HCT116 (cell line): ENCODE measurements around the gene UTF1. TPM values are rescaled to one million over a fixed set of nuclear protein-coding genes. Genes with fewer than 3 reads are reported as not detected.

Experiments
- ATAC-seq: fragments of 200-7000 bp; cut with Tn5 transposase; 2 replicates; pipeline ENCODE4 v1.9.1; 2020; ENCODE audit warnings: mild to moderate bottlenecking, moderate library complexity
- BruUV-seq: library from RNA; stranded (reverse); fragments of 400-500 nt; replicated peaks from 2 replicates; lab custom pipeline; 2021; lab: Mats Ljungman, UMichigan
- CTCF ChIA-PET: fragments of 300-600 bp; sonication (Branson Sonifier 250); formaldehyde crosslinking; loops from one replicate; lab custom pipeline; 2021; ENCODE audit warnings: antibody characterized with exemption; lab: Charles Lee
- POLR2A ChIA-PET: fragments of 300-600, 350-600 bp; sonication (Branson Sonifier 250); formaldehyde crosslinking; loops from one replicate; lab custom pipeline; 2021; ENCODE audit warnings: antibody characterized with exemption; lab: Charles Lee
- RAD21 ChIA-PET, 2 experiments: fragments of 300-600 bp; sonication (Branson Sonifier 250); formaldehyde crosslinking; loops; one replicate each; lab custom pipeline; 2023; ENCODE audit warnings: low total read pairs in 2 of 2; ENCODE audit not compliant: uncharacterized antibody in 2 of 2, unreplicated experiment in 2 of 2, low non-redundant PET in 1 of 2; lab: Charles Lee
- DNase-seq: peaks from one replicate; pipeline ENCODE4 v3.0.0-alpha.2; 2010; ENCODE audit warnings: low read depth, low spot score
- H2AFZ ChIP-seq: fragments of 200-600 bp; shearing (Covaris generic), sonication (generic); 2 replicates; pipeline ENCODE4 v1.6.1; 2017; ENCODE audit warnings: low read depth, mixed run types, mixed read lengths, antibody characterized with exemption, low read length; ENCODE audit not compliant: poor library complexity, severe bottlenecking
- H3K27ac ChIP-seq: 2 replicates; pipeline ENCODE4 v1.5.1; 2012; ENCODE audit warnings: low read depth, low read length
- H3K27me3 ChIP-seq: fragments of 200-600 bp; sonication (generic); 2 replicates; pipeline ENCODE4 v1.6.1; 2016; ENCODE audit warnings: mixed run types, low read length, mixed read lengths; ENCODE audit not compliant: insufficient read depth
- H3K36me3 ChIP-seq, 2 experiments: fragments of 200-500 bp in 1 of 2; fragments of 200-600 bp in 1 of 2; sonication (Bioruptor generic) in 1 of 2; sonication (generic) in 1 of 2; 2 replicates each; pipeline versions ENCODE4 v1.5.1 to v1.6.1; 2014 to 2016; ENCODE audit warnings: low read length in 2 of 2, inconsistent platforms in 1 of 2, mixed read lengths in 1 of 2, mixed run types in 1 of 2; ENCODE audit not compliant: insufficient read depth in 2 of 2, control insufficient read depth in 1 of 2
- H3K4me1 ChIP-seq, 2 experiments: fragments of 200-600 bp in 1 of 2; sonication (generic) in 1 of 2; 2 replicates each; pipeline versions ENCODE4 v1.5.1 to v1.6.1; 2012 to 2017; ENCODE audit warnings: low read length in 2 of 2, inconsistent platforms in 1 of 2, mild to moderate bottlenecking in 1 of 2, mixed read lengths in 1 of 2, mixed run types in 1 of 2, moderate library complexity in 1 of 2; ENCODE audit not compliant: insufficient read depth in 2 of 2, control insufficient read depth in 1 of 2
- H3K4me2 ChIP-seq: fragments of 200-600 bp; sonication (generic); 2 replicates; pipeline ENCODE4 v1.6.1; 2017; ENCODE audit warnings: mixed run types, low read length, mixed read lengths
- H3K4me3 ChIP-seq, 2 experiments: fragments of 200-600 bp in 1 of 2; sonication (generic) in 1 of 2; replicated peaks in 1 of 2; 2 replicates each; pipeline ENCODE4 v1.5.1; 2011 to 2016; ENCODE audit warnings: low read length in 2 of 2, control low read depth in 1 of 2, low read depth in 1 of 2, mild to moderate bottlenecking in 1 of 2, mixed read lengths in 1 of 2, mixed run types in 1 of 2
- H3K79me2 ChIP-seq: fragments of 200-600 bp; sonication (generic); 2 replicates; pipeline ENCODE4 v1.6.1; 2017; ENCODE audit warnings: mild to moderate bottlenecking, mixed run types, low read length, moderate library complexity, mixed read lengths; ENCODE audit not compliant: insufficient read depth
- H3K9ac ChIP-seq: fragments of 200-600 bp; sonication (generic); 2 replicates; pipeline ENCODE4 v1.6.1; 2016; ENCODE audit warnings: low read length, mixed read lengths
- H3K9me2 ChIP-seq: fragments of 200-600 bp; sonication (generic), shearing (Covaris generic); 2 replicates; pipeline ENCODE4 v1.6.1; 2017; ENCODE audit warnings: mixed run types, mild to moderate bottlenecking, moderate library complexity; ENCODE audit not compliant: insufficient read depth
- H3K9me3 ChIP-seq, 2 experiments: fragments of 200-500 bp in 1 of 2; fragments of 200-600 bp in 1 of 2; sonication (Bioruptor generic) in 1 of 2; sonication (generic) in 1 of 2; 2 replicates each; pipeline ENCODE4 v1.6.1; 2014 to 2017; ENCODE audit warnings: low read length in 2 of 2, mixed read lengths in 2 of 2, inconsistent platforms in 1 of 2, low read depth in 1 of 2, mild to moderate bottlenecking in 1 of 2, mixed run types in 1 of 2, moderate library complexity in 1 of 2; ENCODE audit not compliant: control insufficient read depth in 1 of 2, insufficient read depth in 1 of 2
- H4K20me1 ChIP-seq: fragments of 200-600 bp; sonication (generic), shearing (Covaris generic); 2 replicates; pipeline ENCODE4 v1.6.1; 2017; ENCODE audit warnings: mixed run types, mild to moderate bottlenecking, moderate library complexity; ENCODE audit not compliant: insufficient read depth
- CBX3 ChIP-seq: IDR thresholded peaks from 2 replicates; pipeline ENCODE4 v1.6.1; 2012; ENCODE audit warnings: low read depth
- CEBPB ChIP-seq: IDR thresholded peaks from 2 replicates; pipeline ENCODE4 v1.6.1; 2012; ENCODE audit warnings: low read depth
- EGR1 ChIP-seq: IDR thresholded peaks from 2 replicates; pipeline ENCODE4 v1.6.1; 2012; ENCODE audit warnings: low read depth
- ELF1 ChIP-seq: IDR thresholded peaks from 2 replicates; pipeline ENCODE4 v1.6.1; 2012; ENCODE audit warnings: low read depth, borderline replicate concordance
- EZH2 ChIP-seq: fragments of 200-600 bp; sonication (generic); IDR thresholded peaks from 2 replicates; pipeline ENCODE4 v1.6.1; 2017; ENCODE audit warnings: antibody characterized with exemption, mixed run types
- FOSL1 ChIP-seq: IDR thresholded peaks from 2 replicates; pipeline ENCODE4 v1.6.1; 2012; ENCODE audit warnings: low read depth
- JUND ChIP-seq: IDR thresholded peaks from 2 replicates; pipeline ENCODE4 v1.6.1; 2012
- POLR2A ChIP-seq: IDR thresholded peaks from 2 replicates; pipeline ENCODE4 v1.7.0; 2011; ENCODE audit warnings: borderline replicate concordance; ENCODE audit not compliant: insufficient read depth, insufficient read length; ENCODE audit errors: extremely low read depth
- POLR2AphosphoS5 ChIP-seq: IDR thresholded peaks from 2 replicates; pipeline ENCODE4 v1.6.1; 2011; ENCODE audit warnings: mild to moderate bottlenecking, low read depth, low read length, moderate library complexity
- RAD21 ChIP-seq: IDR thresholded peaks from 2 replicates; pipeline ENCODE4 v1.6.1; 2012; ENCODE audit warnings: low read depth, mild to moderate bottlenecking
- SIN3A ChIP-seq: IDR thresholded peaks from 2 replicates; pipeline ENCODE4 v1.6.1; 2012; ENCODE audit warnings: low read depth
- SRF ChIP-seq: IDR thresholded peaks from 2 replicates; pipeline ENCODE4 v1.6.1; 2012; ENCODE audit warnings: low read depth
- TCF7L2 ChIP-seq: IDR thresholded peaks from 2 replicates; pipeline ENCODE4 v1.7.0; 2011; ENCODE audit warnings: borderline replicate concordance, inconsistent platforms; ENCODE audit not compliant: insufficient read depth, insufficient read length; ENCODE audit errors: extremely low read depth
- YY1 ChIP-seq: IDR thresholded peaks from 2 replicates; pipeline ENCODE4 v1.6.1; 2011; ENCODE audit warnings: low read length, low read depth, moderate library complexity, mild to moderate bottlenecking; ENCODE audit not compliant: insufficient replicate concordance; ENCODE audit errors: extremely low read depth
- ZNF274 ChIP-seq: fragments of 200-500 bp; sonication (Bioruptor generic); IDR thresholded peaks from 2 replicates; pipeline ENCODE4 v1.6.1; 2014; ENCODE audit warnings: mild to moderate bottlenecking, low read depth, low read length, inconsistent platforms
- intact Hi-C: fragments of 100-400 bp; cut with micrococcal nuclease; formaldehyde crosslinking; loops from 2 replicates; pipeline ENCODE4 v1.10.0; 2022
- total RNA-seq: library from RNA; stranded (reverse); gene quantifications from one replicate; pipeline ENCODE4 v1.2.1, GENCODE V29; 2021; ENCODE audit not compliant: unreplicated experiment
- TF ChIP-seq, protein P1 (sequence below): IDR thresholded peaks from 2 replicates; pipeline ENCODE4 v1.6.1; 2012; ENCODE audit warnings: low read depth
- TF ChIP-seq, protein P2 (sequence below): IDR thresholded peaks from 2 replicates; pipeline ENCODE4 v1.6.1; 2012
- TF ChIP-seq, protein P3 (sequence below): IDR thresholded peaks from 2 replicates; pipeline ENCODE4 v1.6.1; 2012
- TF ChIP-seq, protein P4 (sequence below): IDR thresholded peaks from 2 replicates; pipeline ENCODE4 v1.6.1; 2011; ENCODE audit warnings: mild to moderate bottlenecking, low read length, moderate library complexity; ENCODE audit not compliant: insufficient replicate concordance; ENCODE audit errors: extremely low read depth
- TF ChIP-seq, protein P5 (sequence below), 3 experiments: fragments of 200-600 bp in 1 of 3; sonication (generic) in 1 of 3; IDR thresholded peaks in 2 of 3; conservative IDR thresholded peaks in 1 of 3; 2 replicates each; pipeline ENCODE4 v1.5.1; 2012 to 2017; ENCODE audit warnings: low read depth in 2 of 3, low read length in 2 of 3, antibody characterized with exemption in 1 of 3, borderline replicate concordance in 1 of 3, control low read depth in 1 of 3, mild to moderate bottlenecking in 1 of 3, mixed read lengths in 1 of 3, mixed run types in 1 of 3, moderate library complexity in 1 of 3; ENCODE audit not compliant: insufficient read depth in 1 of 3

UTF1 gene
- total RNA-seq, 1 experiment from 2014 or later: not detected

DNA sequence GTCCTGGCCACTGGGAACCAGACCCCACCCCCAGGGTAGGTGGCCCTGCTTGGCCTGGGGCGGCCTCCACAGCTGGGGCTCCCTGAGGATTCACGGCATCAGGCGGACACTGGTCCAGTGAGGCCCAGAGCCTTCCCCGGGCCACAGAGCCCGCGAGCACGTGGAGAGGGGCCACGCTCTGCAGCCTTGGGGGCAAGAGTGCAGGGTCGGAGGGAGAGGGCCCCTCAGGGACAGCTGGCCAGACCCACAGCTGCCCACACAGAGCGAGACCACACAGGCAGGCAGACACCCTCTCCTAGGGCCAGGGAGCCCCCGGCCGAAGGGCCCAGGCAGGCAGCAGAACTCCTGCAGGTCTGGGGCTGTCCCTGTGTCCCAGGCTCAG is 18.3 kb downstream of the UTF1 start:
- ChIA-PET CTCF (no interaction called here), POLR2A (no interaction called here), RAD21 (no interaction called here)
- Histone ChIP-seq H3K36me3 (no peaks in the 10 kb centered on the region), H3K9ac (no peak overlapping the region), H3K4me2 (no peak overlapping the region), H2AFZ (no peak overlapping the region), H3K4me3 (no peak overlapping the region), H3K79me2 (no peaks in the 10 kb centered on the region), H3K27ac (no peak overlapping the region), H3K4me1 (peaks cover 0 to 9% of the 10 kb centered on the region in 2 experiments; a peak in 1 of 4 replicates), H4K20me1 (no peaks in the 10 kb centered on the region), H3K9me2 (no peaks in the 10 kb centered on the region), H3K9me3 (no peaks in the 10 kb centered on the region), H3K27me3 (no peaks in the 10 kb centered on the region)
- TF ChIP-seq FOSL1: no peak
- TF ChIP-seq RAD21: no peak
- TF ChIP-seq, protein P1, sequence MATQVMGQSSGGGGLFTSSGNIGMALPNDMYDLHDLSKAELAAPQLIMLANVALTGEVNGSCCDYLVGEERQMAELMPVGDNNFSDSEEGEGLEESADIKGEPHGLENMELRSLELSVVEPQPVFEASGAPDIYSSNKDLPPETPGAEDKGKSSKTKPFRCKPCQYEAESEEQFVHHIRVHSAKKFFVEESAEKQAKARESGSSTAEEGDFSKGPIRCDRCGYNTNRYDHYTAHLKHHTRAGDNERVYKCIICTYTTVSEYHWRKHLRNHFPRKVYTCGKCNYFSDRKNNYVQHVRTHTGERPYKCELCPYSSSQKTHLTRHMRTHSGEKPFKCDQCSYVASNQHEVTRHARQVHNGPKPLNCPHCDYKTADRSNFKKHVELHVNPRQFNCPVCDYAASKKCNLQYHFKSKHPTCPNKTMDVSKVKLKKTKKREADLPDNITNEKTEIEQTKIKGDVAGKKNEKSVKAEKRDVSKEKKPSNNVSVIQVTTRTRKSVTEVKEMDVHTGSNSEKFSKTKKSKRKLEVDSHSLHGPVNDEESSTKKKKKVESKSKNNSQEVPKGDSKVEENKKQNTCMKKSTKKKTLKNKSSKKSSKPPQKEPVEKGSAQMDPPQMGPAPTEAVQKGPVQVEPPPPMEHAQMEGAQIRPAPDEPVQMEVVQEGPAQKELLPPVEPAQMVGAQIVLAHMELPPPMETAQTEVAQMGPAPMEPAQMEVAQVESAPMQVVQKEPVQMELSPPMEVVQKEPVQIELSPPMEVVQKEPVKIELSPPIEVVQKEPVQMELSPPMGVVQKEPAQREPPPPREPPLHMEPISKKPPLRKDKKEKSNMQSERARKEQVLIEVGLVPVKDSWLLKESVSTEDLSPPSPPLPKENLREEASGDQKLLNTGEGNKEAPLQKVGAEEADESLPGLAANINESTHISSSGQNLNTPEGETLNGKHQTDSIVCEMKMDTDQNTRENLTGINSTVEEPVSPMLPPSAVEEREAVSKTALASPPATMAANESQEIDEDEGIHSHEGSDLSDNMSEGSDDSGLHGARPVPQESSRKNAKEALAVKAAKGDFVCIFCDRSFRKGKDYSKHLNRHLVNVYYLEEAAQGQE: no peak
- no peak for TF ChIP-seq EGR1
- no peak for TF ChIP-seq CEBPB
- no peak for TF ChIP-seq JUND
- TF ChIP-seq, protein P2, sequence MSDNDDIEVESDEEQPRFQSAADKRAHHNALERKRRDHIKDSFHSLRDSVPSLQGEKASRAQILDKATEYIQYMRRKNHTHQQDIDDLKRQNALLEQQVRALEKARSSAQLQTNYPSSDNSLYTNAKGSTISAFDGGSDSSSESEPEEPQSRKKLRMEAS: no peak
- no peak for TF ChIP-seq YY1
- TF ChIP-seq, protein P3, sequence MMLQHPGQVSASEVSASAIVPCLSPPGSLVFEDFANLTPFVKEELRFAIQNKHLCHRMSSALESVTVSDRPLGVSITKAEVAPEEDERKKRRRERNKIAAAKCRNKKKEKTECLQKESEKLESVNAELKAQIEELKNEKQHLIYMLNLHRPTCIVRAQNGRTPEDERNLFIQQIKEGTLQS: no peak
- TF ChIP-seq CBX3: no peak
- no peak for TF ChIP-seq TCF7L2
- no peak for TF ChIP-seq SIN3A
- no peak for TF ChIP-seq POLR2AphosphoS5
- no peak for TF ChIP-seq SRF
- no peak for TF ChIP-seq ELF1
- no peak for TF ChIP-seq POLR2A
- TF ChIP-seq EZH2: no peak
- TF ChIP-seq, protein P4, sequence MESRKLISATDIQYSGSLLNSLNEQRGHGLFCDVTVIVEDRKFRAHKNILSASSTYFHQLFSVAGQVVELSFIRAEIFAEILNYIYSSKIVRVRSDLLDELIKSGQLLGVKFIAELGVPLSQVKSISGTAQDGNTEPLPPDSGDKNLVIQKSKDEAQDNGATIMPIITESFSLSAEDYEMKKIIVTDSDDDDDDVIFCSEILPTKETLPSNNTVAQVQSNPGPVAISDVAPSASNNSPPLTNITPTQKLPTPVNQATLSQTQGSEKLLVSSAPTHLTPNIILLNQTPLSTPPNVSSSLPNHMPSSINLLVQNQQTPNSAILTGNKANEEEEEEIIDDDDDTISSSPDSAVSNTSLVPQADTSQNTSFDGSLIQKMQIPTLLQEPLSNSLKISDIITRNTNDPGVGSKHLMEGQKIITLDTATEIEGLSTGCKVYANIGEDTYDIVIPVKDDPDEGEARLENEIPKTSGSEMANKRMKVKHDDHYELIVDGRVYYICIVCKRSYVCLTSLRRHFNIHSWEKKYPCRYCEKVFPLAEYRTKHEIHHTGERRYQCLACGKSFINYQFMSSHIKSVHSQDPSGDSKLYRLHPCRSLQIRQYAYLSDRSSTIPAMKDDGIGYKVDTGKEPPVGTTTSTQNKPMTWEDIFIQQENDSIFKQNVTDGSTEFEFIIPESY: no peak
- TF ChIP-seq, protein P5, sequence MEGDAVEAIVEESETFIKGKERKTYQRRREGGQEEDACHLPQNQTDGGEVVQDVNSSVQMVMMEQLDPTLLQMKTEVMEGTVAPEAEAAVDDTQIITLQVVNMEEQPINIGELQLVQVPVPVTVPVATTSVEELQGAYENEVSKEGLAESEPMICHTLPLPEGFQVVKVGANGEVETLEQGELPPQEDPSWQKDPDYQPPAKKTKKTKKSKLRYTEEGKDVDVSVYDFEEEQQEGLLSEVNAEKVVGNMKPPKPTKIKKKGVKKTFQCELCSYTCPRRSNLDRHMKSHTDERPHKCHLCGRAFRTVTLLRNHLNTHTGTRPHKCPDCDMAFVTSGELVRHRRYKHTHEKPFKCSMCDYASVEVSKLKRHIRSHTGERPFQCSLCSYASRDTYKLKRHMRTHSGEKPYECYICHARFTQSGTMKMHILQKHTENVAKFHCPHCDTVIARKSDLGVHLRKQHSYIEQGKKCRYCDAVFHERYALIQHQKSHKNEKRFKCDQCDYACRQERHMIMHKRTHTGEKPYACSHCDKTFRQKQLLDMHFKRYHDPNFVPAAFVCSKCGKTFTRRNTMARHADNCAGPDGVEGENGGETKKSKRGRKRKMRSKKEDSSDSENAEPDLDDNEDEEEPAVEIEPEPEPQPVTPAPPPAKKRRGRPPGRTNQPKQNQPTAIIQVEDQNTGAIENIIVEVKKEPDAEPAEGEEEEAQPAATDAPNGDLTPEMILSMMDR (IDR thresholded peaks at IDR 0.05 in 2 of 3, conservative IDR thresholded peaks at IDR 0.05 in 1 of 3; ENCODE audit: borderline replicate concordance in 1 of 3, insufficient read depth in 1 of 3, low read depth in 2 of 3, low read length in 2 of 3): no peak
- TF ChIP-seq ZNF274: no peak
- intact Hi-C loops: no loop called here
- DNase-seq: no peak
- no TSS peak for BruUV-seq
- no peak for ATAC-seq
